ENCODE data around the gene GPBP1.
"Not testable (repeated sequence)": the region's sequence is repeated elsewhere in the genome, so short reads cannot be mapped to it uniquely, and the experiment has no call there.

GPBP1 gene

GRCh38 chr5:57306359-57306758 lies 132.5 kb downstream of the GPBP1 start:
- H4K20me1 ChIP-seq (ENCODE audit: insufficient read depth, low read length), result no peaks in the 10 kb centered on the region
- no peaks in the 10 kb centered on the region for H3F3A ChIP-seq (ENCODE audit: insufficient read depth, low read length)
- H3K9me2 ChIP-seq (ENCODE audit: low read depth, low read length), result no peaks in the 10 kb centered on the region
- no peak overlapping the region for H2AFZ ChIP-seq (ENCODE audit: low read length)
- H3K4me1 ChIP-seq (ENCODE audit: insufficient read depth, low read length, severe bottlenecking), result peaks cover 5% of the 10 kb centered on the region
- H3K79me2 ChIP-seq (ENCODE audit: insufficient read depth, low read length), result no peaks in the 10 kb centered on the region
- no peak overlapping the region for H3K27ac ChIP-seq (ENCODE audit: low read depth, low read length, poor library complexity, severe bottlenecking)
- no peak for TF ChIP-seq CTCF (IDR thresholded peaks at IDR 0.05; ENCODE audit: low read length)
- TF ChIP-seq EZH2 (IDR thresholded peaks at IDR 0.05; ENCODE audit: borderline replicate concordance, low read length), result no peak
- H3K4me3 ChIP-seq (ENCODE audit: low read depth, low read length, poor library complexity, severe bottlenecking), result no peak overlapping the region
- H3K27me3 ChIP-seq (ENCODE audit: insufficient read depth, low read length), result no peaks in the 10 kb centered on the region
- H3K9me3 ChIP-seq (ENCODE audit: low read length), result peaks cover 5% of the 10 kb centered on the region
- no peak overlapping the region for H3K9ac ChIP-seq (ENCODE audit: low read length)
- no peaks in the 10 kb centered on the region for H3K36me3 ChIP-seq (ENCODE audit: insufficient read depth, low read length)
- H3K4me2 ChIP-seq (ENCODE audit: low read length), result no peak overlapping the region

- Histone ChIP-seq H3K9me2 (ENCODE audit: low read depth, low read length) (no peaks in the 10 kb centered on the region), H3K4me3 (ENCODE audit: low read depth, low read length, poor library complexity, severe bottlenecking) (no peak overlapping the region), H3K36me3 (ENCODE audit: insufficient read depth, low read length) (no peaks in the 10 kb centered on the region), H3K9me3 (ENCODE audit: low read length) (peaks cover 5% of the 10 kb centered on the region), H3K9ac (ENCODE audit: low read length) (no peak overlapping the region), H3K27me3 (ENCODE audit: insufficient read depth, low read length) (no peaks in the 10 kb centered on the region), H3K27ac (ENCODE audit: low read depth, low read length, poor library complexity, severe bottlenecking) (no peak overlapping the region), H3K4me2 (ENCODE audit: low read length) (no peak overlapping the region), H3K79me2 (ENCODE audit: insufficient read depth, low read length) (no peaks in the 10 kb centered on the region), H4K20me1 (ENCODE audit: insufficient read depth, low read length) (no peaks in the 10 kb centered on the region), H2AFZ (ENCODE audit: low read length) (no peak overlapping the region), H3K4me1 (ENCODE audit: insufficient read depth, low read length, severe bottlenecking) (peaks cover under 1% of the 10 kb centered on the region), H3F3A (ENCODE audit: insufficient read depth, low read length) (no peaks in the 10 kb centered on the region)
- TF ChIP-seq CTCF (IDR thresholded peaks at IDR 0.05; ENCODE audit: low read length) (no peak), EZH2 (IDR thresholded peaks at IDR 0.05; ENCODE audit: borderline replicate concordance, low read length) (no peak)
Measured at GRCh38 chr5:57307516-57307915, 133.7 kb downstream of the GPBP1 start.

- H3K27ac ChIP-seq (ENCODE audit: low read depth, low read length, poor library complexity, severe bottlenecking); H3K27me3 ChIP-seq (ENCODE audit: insufficient read depth, low read length); H3K9me3 ChIP-seq (ENCODE audit: low read length); H2AFZ ChIP-seq (ENCODE audit: low read length); H3K4me1 ChIP-seq (ENCODE audit: insufficient read depth, low read length, severe bottlenecking); H3K79me2 ChIP-seq (ENCODE audit: insufficient read depth, low read length); H3K9me2 ChIP-seq (ENCODE audit: low read depth, low read length); H3K9ac ChIP-seq (ENCODE audit: low read length); H3K4me2 ChIP-seq (ENCODE audit: low read length); H4K20me1 ChIP-seq (ENCODE audit: insufficient read depth, low read length); H3K4me3 ChIP-seq (ENCODE audit: low read depth, low read length, poor library complexity, severe bottlenecking); H3K36me3 ChIP-seq (ENCODE audit: insufficient read depth, low read length); H3F3A ChIP-seq (ENCODE audit: insufficient read depth, low read length): not testable (repeated sequence)
Measured at GRCh38 chr5:57309022-57309421, 135.2 kb downstream of the GPBP1 start.

GRCh38 chr5:57311251-57311650 lies 137.4 kb downstream of the GPBP1 start:
- Histone ChIP-seq H3K9me2 (ENCODE audit: low read depth, low read length) (no peaks in the 10 kb centered on the region), H3K9me3 (ENCODE audit: low read length) (peaks cover 5% of the 10 kb centered on the region), H3K4me2 (ENCODE audit: low read length) (no peak overlapping the region), H3K4me3 (ENCODE audit: low read depth, low read length, poor library complexity, severe bottlenecking) (no peak overlapping the region), H3K4me1 (ENCODE audit: insufficient read depth, low read length, severe bottlenecking) (no peaks in the 10 kb centered on the region), H2AFZ (ENCODE audit: low read length) (no peak overlapping the region), H3K36me3 (ENCODE audit: insufficient read depth, low read length) (no peaks in the 10 kb centered on the region), H3K27ac (ENCODE audit: low read depth, low read length, poor library complexity, severe bottlenecking) (no peak overlapping the region), H3K79me2 (ENCODE audit: insufficient read depth, low read length) (no peaks in the 10 kb centered on the region), H3K27me3 (ENCODE audit: insufficient read depth, low read length) (no peaks in the 10 kb centered on the region), H3K9ac (ENCODE audit: low read length) (no peak overlapping the region), H3F3A (ENCODE audit: insufficient read depth, low read length) (no peaks in the 10 kb centered on the region), H4K20me1 (ENCODE audit: insufficient read depth, low read length) (no peaks in the 10 kb centered on the region)
- TF ChIP-seq CTCF (IDR thresholded peaks at IDR 0.05; ENCODE audit: low read length) (no peak), EZH2 (IDR thresholded peaks at IDR 0.05; ENCODE audit: borderline replicate concordance, low read length) (no peak)

Data from OCI-LY1 (cell line).